ENCODE measurements around the gene TENM4. TPM values are rescaled to one million over a fixed set of nuclear protein-coding genes. Genes with fewer than 3 reads are reported as not detected.

TENM4 gene
- total and polyA plus RNA-seq, 2 of the 8 experiments (the other 6 are each of a cell fraction or from before 2014, with no cell fraction given): 3.5 to 7.2 TPM

- TF ChIP-seq RAD21 (IDR thresholded peaks at IDR 0.05 in 1 of 2, conservative IDR thresholded peaks at IDR 0.05 in 1 of 2; ENCODE audit: low read depth in 2 of 2, low read length in 2 of 2) (no peak), ASH2L (IDR thresholded peaks at IDR 0.05; ENCODE audit: low read length) (no peak), JUN (IDR thresholded peaks at IDR 0.05; ENCODE audit: low read depth, low read length) (no peak), GABPA (IDR thresholded peaks at IDR 0.05; ENCODE audit: borderline replicate concordance, insufficient read depth, low read length) (no peak), GTF2F1 (IDR thresholded peaks at IDR 0.05; ENCODE audit: borderline replicate concordance, low read depth, low read length) (no peak), KDM4A (IDR thresholded peaks at IDR 0.05; ENCODE audit: low read depth, low read length, severe bottlenecking) (no peak)
Measured at GRCh38 chr11:79274636-79275331, 166.0 kb downstream of the TENM4 start (continued).
